Kidney epithelial cell (primary cell): ENCODE measurements around the gene IFNL3. TPM values are rescaled to one million over a fixed set of nuclear protein-coding genes. Genes with fewer than 3 reads are reported as not detected.
A peak's percentile ranks its signal among the peaks of the same experiment; 100 is the strongest.
"Not testable (repeated sequence)": the region's sequence is repeated elsewhere in the genome, so short reads cannot be mapped to it uniquely, and the experiment has no call there.

ENCODE experiments used
- DNase-seq: peaks from one replicate; pipeline ENCODE4 v3.0.0-alpha.2; 2010; ENCODE audit warnings: low read depth
- H3K27me3 ChIP-seq: 2 replicates; pipeline ENCODE4 v1.6.0; 2011; ENCODE audit warnings: low read length; ENCODE audit not compliant: control insufficient read depth, insufficient read depth
- H3K36me3 ChIP-seq: 2 replicates; pipeline ENCODE4 v1.5.1; 2011; ENCODE audit warnings: low read length; ENCODE audit not compliant: control insufficient read depth, insufficient read depth
- H3K4me3 ChIP-seq: 2 replicates; pipeline ENCODE4 v1.5.1; 2011; ENCODE audit warnings: low read depth, mild to moderate bottlenecking, control low read depth, low read length
- total RNA-seq: library from RNA; depleted of rRNA; stranded (reverse); fragments of >200 nt; gene quantifications from 2 replicates; pipeline ENCODE4 v1.2.3, GENCODE V29; 2015
- TF ChIP-seq, protein P1 (sequence below): IDR thresholded peaks from 2 replicates; pipeline ENCODE4 v1.5.1; 2011; ENCODE audit warnings: mild to moderate bottlenecking, moderate library complexity, low read length, control low read depth, inconsistent platforms; ENCODE audit not compliant: insufficient read depth, poor library complexity, severe bottlenecking

The IFNL3 gene
- total RNA-seq, 1 donor from 2014 or later: not detected

DNA sequence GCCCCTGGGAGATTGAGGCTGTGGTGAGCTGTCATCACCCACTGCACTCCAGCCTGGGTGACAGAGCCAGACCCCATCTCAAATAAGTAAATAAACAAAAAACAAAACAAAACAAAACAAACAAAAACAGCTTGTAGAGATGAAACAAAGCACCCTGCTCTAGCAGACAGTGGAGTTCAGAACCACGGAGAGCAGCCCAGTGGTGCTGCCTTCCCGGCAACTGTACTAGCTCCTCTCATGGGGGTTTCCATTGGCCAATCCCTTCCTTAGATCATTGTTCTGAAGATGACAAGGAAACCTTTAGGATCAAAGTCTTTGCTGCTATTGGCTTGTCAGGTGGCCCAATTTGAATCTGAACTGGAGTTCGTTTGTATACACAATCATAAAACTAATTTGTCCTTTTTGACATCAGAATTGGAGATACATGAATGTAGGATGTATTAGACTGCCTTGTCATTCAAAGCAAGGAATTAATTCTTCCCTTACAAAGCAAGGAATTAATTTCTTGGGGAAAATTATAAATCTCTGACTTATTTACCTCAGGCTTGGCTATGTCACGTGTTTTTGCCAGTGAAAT, 21.0 kb downstream of the IFNL3 start:
- Histone ChIP-seq H3K4me3 (no peak overlapping the region), H3K36me3 (no peaks in the 10 kb centered on the region), H3K27me3 (peaks cover 2% of the 10 kb centered on the region)
- DNase-seq: no peak
- TF ChIP-seq, protein P1, sequence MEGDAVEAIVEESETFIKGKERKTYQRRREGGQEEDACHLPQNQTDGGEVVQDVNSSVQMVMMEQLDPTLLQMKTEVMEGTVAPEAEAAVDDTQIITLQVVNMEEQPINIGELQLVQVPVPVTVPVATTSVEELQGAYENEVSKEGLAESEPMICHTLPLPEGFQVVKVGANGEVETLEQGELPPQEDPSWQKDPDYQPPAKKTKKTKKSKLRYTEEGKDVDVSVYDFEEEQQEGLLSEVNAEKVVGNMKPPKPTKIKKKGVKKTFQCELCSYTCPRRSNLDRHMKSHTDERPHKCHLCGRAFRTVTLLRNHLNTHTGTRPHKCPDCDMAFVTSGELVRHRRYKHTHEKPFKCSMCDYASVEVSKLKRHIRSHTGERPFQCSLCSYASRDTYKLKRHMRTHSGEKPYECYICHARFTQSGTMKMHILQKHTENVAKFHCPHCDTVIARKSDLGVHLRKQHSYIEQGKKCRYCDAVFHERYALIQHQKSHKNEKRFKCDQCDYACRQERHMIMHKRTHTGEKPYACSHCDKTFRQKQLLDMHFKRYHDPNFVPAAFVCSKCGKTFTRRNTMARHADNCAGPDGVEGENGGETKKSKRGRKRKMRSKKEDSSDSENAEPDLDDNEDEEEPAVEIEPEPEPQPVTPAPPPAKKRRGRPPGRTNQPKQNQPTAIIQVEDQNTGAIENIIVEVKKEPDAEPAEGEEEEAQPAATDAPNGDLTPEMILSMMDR: no peak

DNA sequence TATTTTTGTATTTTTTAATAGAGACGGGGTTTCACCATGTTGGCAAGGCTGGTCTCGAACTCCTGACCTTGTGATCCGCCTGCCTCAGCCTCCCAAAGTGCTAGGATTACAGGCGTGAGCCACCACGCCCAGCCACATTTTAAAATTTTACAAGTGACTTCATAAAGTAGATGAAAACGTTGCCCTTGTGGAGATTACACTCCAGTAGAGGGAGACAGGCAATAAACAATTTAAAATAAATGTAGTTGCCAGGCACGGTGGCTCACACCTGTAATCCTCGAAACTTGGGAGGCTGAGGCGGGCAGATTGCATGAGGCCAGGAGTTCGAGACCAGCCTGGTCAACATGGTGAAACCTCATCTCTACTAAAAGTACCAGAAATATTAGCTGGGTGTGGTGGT, 25.7 kb downstream of the IFNL3 start:
- H3K4me3 ChIP-seq, DNase-seq, H3K36me3 ChIP-seq, H3K27me3 ChIP-seq: not testable (repeated sequence)

DNA sequence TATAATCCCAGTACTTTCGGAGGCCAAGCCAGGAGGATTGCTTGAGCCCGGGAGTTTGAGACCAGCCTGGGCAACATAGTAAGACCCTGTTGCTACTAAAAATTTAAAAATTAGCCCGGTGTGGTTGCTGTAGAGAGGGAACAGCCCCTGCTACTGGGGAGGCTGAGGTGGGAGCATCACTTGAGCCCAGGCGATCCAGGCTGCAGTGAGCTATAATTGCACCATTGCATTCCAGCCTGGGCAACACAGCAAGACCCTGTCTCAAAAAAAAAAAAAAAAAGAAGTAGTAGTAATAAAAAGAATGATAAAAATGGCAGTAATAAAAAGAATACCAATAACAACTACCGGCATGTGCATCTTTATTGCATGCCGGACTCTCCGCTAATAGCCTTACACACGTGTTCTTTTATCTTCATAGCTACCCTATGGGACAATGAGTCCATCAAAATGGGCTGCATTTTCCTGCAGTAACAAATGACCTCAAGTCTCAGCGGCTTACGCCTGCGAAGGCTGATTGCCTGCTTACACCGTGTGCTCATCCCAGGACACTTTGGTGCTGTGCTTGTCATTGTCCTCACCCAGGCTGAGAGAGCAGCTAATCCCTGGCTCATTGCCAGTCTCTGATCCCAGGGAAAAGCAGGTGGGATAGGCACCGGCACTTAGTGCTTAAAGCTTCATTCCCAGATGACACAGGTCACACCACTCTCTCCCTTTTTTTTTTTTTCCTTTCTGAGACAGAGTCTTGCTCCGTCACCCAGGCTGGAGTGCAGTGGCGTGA, 26.4 kb downstream of the IFNL3 start:
- Histone ChIP-seq H3K4me3 (no peak overlapping the region), H3K27me3 (peaks cover 4% of the 10 kb centered on the region), H3K36me3 (no peaks in the 10 kb centered on the region)
- DNase-seq: no peak
- TF ChIP-seq, protein P1: no peak

DNA sequence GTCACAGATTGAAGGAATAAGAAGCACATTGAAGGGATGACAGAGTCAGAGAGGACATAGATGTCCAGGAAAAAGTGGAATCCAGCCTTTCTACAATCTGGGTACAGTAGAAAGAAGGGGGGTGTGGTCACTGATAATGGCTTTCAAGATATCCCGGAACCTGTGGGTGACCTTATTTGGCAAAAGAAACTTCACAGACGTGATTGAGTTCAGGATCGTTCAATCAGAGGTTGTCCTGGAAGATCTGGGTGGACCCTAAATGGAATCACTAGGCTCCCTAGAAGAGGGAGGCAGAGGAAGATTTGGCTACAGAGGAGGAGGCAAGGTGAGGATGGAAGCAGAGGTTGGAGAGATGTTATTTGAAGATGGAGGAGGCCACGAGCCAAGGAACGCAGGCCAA, 27.7 kb downstream of the IFNL3 start:
- Histone ChIP-seq H3K27me3 (peaks cover 4% of the 10 kb centered on the region), H3K4me3 (no peak overlapping the region), H3K36me3 (no peaks in the 10 kb centered on the region)
- DNase-seq: no peak
- TF ChIP-seq, protein P1: no peak

DNA sequence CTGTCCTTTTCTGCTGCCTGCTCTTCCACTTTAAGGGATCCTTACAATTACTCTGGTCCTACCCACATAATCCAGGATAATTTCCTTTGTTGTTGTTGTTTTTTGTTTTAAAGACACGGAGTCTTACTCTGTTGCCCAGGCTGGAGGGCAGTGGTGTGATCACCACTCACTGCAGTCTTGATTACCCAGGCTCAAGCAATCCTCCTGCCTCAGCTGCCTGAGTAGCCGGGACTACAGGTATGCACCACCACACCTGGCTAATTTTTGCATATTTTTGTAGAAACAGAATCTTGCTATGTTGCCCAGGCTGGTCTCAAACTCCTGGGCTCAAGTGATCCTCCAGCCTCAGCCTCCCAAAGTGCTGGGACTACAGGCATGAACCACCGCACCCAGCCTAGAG, 29.5 kb downstream of the IFNL3 start:
- not testable (repeated sequence) for H3K27me3 ChIP-seq, DNase-seq, H3K4me3 ChIP-seq, H3K36me3 ChIP-seq

DNA sequence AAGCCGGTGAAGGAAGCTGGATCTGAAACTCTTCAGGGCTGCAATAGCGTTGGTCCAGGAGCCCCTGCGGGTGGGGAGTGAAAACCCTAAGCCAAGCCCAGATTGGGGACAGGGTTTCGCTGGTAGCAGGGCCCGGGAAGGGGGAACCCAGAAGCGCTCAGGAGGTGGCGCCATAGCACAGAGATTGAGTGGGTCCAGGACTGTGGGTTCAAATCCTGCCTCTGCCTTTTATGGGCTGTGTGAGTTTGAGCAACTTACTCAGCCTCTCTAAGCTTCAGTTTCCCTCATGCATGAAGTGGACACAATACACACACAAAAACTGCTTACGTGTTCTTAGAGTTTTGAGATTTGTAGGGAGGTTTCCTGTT, 32.4 kb downstream of the IFNL3 start:
- no peak for DNase-seq
- Histone ChIP-seq H3K4me3 (no peak overlapping the region), H3K36me3 (no peaks in the 10 kb centered on the region), H3K27me3 (peaks cover 4% of the 10 kb centered on the region)
- TF ChIP-seq, protein P1: peak; percentile 33
